Measurements from ENCODE around the gene SEMA5A.

Gene SEMA5A

GRCh38 chr5:9202636-9203035, 343.2 kb downstream of the SEMA5A start:
- Histone ChIP-seq H3K27me3 (ENCODE audit: control insufficient read depth in 5 of 5, insufficient read depth in 4 of 5, low read length in 5 of 5) (no peaks in the 10 kb centered on the region), H3K36me3 (ENCODE audit: control insufficient read depth in 5 of 5, insufficient read depth in 5 of 5, low read length in 5 of 5) (no peaks in the 10 kb centered on the region), H3K27ac (ENCODE audit: low read depth, low read length) (no peak overlapping the region), H3K4me1 (ENCODE audit: control insufficient read depth in 5 of 5, insufficient read depth in 5 of 5, low read length in 5 of 5) (no peaks in the 10 kb centered on the region), H3K9ac (ENCODE audit: low read length in 5 of 5) (no peak overlapping the region), H3K9me3 (ENCODE audit: control insufficient read depth in 5 of 5, low read length in 5 of 5) (no peaks in the 10 kb centered on the region), H3K4me3 (ENCODE audit: low read depth in 1 of 5, low read length in 5 of 5) (no peak overlapping the region)

- Histone ChIP-seq H3K4me3 (ENCODE audit: low read depth in 1 of 5, low read length in 5 of 5) (no peak overlapping the region), H3K9ac (ENCODE audit: low read length in 5 of 5) (no peak overlapping the region), H3K27me3 (ENCODE audit: control insufficient read depth in 5 of 5, insufficient read depth in 4 of 5, low read length in 5 of 5) (no peaks in the 10 kb centered on the region), H3K9me3 (ENCODE audit: control insufficient read depth in 5 of 5, low read length in 5 of 5) (no peaks in the 10 kb centered on the region), H3K4me1 (ENCODE audit: control insufficient read depth in 5 of 5, insufficient read depth in 5 of 5, low read length in 5 of 5) (no peaks in the 10 kb centered on the region), H3K36me3 (ENCODE audit: control insufficient read depth in 5 of 5, insufficient read depth in 5 of 5, low read length in 5 of 5) (no peaks in the 10 kb centered on the region), H3K27ac (ENCODE audit: low read depth, low read length) (no peak overlapping the region)
Observed at GRCh38 chr5:9201761-9202160, 344.1 kb downstream of the SEMA5A start.

GRCh38 chr5:9201011-9201410, 344.9 kb downstream of the SEMA5A start:
- Histone ChIP-seq H3K9me3 (ENCODE audit: control insufficient read depth in 5 of 5, low read length in 5 of 5) (no peaks in the 10 kb centered on the region), H3K36me3 (ENCODE audit: control insufficient read depth in 5 of 5, insufficient read depth in 5 of 5, low read length in 5 of 5) (no peaks in the 10 kb centered on the region), H3K4me3 (ENCODE audit: low read depth in 1 of 5, low read length in 5 of 5) (no peak overlapping the region), H3K27ac (ENCODE audit: low read depth, low read length) (no peak overlapping the region), H3K9ac (ENCODE audit: low read length in 5 of 5) (no peak overlapping the region), H3K4me1 (ENCODE audit: control insufficient read depth in 5 of 5, insufficient read depth in 5 of 5, low read length in 5 of 5) (no peaks in the 10 kb centered on the region), H3K27me3 (ENCODE audit: control insufficient read depth in 5 of 5, insufficient read depth in 4 of 5, low read length in 5 of 5) (no peaks in the 10 kb centered on the region)

- H3K4me1 ChIP-seq (ENCODE audit: control insufficient read depth in 5 of 5, insufficient read depth in 5 of 5, low read length in 5 of 5), result no peaks in the 10 kb centered on the region
- H3K9me3 ChIP-seq (ENCODE audit: control insufficient read depth in 5 of 5, low read length in 5 of 5), result no peaks in the 10 kb centered on the region
Observed at GRCh38 chr5:9198394-9198793, 347.5 kb downstream of the SEMA5A start.

GRCh38 chr5:9197881-9198260, 348.0 kb downstream of the SEMA5A start:
- Histone ChIP-seq H3K9ac (ENCODE audit: low read length in 5 of 5) (no peak overlapping the region), H3K9me3 (ENCODE audit: control insufficient read depth in 5 of 5, low read length in 5 of 5) (no peaks in the 10 kb centered on the region), H3K27ac (ENCODE audit: low read depth, low read length) (no peak overlapping the region), H3K36me3 (ENCODE audit: control insufficient read depth in 5 of 5, insufficient read depth in 5 of 5, low read length in 5 of 5) (no peaks in the 10 kb centered on the region), H3K4me1 (ENCODE audit: control insufficient read depth in 5 of 5, insufficient read depth in 5 of 5, low read length in 5 of 5) (no peaks in the 10 kb centered on the region), H3K27me3 (ENCODE audit: control insufficient read depth in 5 of 5, insufficient read depth in 4 of 5, low read length in 5 of 5) (no peaks in the 10 kb centered on the region), H3K4me3 (ENCODE audit: low read depth in 1 of 5, low read length in 5 of 5) (no peak overlapping the region)

More at GRCh38 chr5:9198394-9198793, 347.5 kb downstream of the SEMA5A start:
- no peaks in the 10 kb centered on the region for H3K27me3 ChIP-seq (ENCODE audit: control insufficient read depth in 5 of 5, insufficient read depth in 4 of 5, low read length in 5 of 5)
- no peak overlapping the region for H3K27ac ChIP-seq (ENCODE audit: low read depth, low read length)
- no peak overlapping the region for H3K4me3 ChIP-seq (ENCODE audit: low read depth in 1 of 5, low read length in 5 of 5)
- no peaks in the 10 kb centered on the region for H3K36me3 ChIP-seq (ENCODE audit: control insufficient read depth in 5 of 5, insufficient read depth in 5 of 5, low read length in 5 of 5)
- H3K9ac ChIP-seq (ENCODE audit: low read length in 5 of 5), result no peak overlapping the region

- no peak overlapping the region for H3K27ac ChIP-seq (ENCODE audit: low read depth, low read length)
- H3K36me3 ChIP-seq (ENCODE audit: control insufficient read depth in 5 of 5, insufficient read depth in 5 of 5, low read length in 5 of 5), result no peaks in the 10 kb centered on the region
- H3K9ac ChIP-seq (ENCODE audit: low read length in 5 of 5), result no peak overlapping the region
- no peaks in the 10 kb centered on the region for H3K9me3 ChIP-seq (ENCODE audit: control insufficient read depth in 5 of 5, low read length in 5 of 5)
- H3K4me1 ChIP-seq (ENCODE audit: control insufficient read depth in 5 of 5, insufficient read depth in 5 of 5, low read length in 5 of 5), result no peaks in the 10 kb centered on the region
- no peaks in the 10 kb centered on the region for H3K27me3 ChIP-seq (ENCODE audit: control insufficient read depth in 5 of 5, insufficient read depth in 4 of 5, low read length in 5 of 5)
- no peak overlapping the region for H3K4me3 ChIP-seq (ENCODE audit: low read depth in 1 of 5, low read length in 5 of 5)
Observed at GRCh38 chr5:9196403-9197227, 349.3 kb downstream of the SEMA5A start.

GRCh38 chr5:9194509-9194908, 351.4 kb downstream of the SEMA5A start:
- H3K36me3 ChIP-seq (ENCODE audit: control insufficient read depth in 5 of 5, insufficient read depth in 5 of 5, low read length in 5 of 5), result no peaks in the 10 kb centered on the region
- H3K27me3 ChIP-seq (ENCODE audit: control insufficient read depth in 5 of 5, insufficient read depth in 4 of 5, low read length in 5 of 5), result no peaks in the 10 kb centered on the region
- no peaks in the 10 kb centered on the region for H3K4me1 ChIP-seq (ENCODE audit: control insufficient read depth in 5 of 5, insufficient read depth in 5 of 5, low read length in 5 of 5)
- H3K9me3 ChIP-seq (ENCODE audit: control insufficient read depth in 5 of 5, low read length in 5 of 5), result no peaks in the 10 kb centered on the region
- no peak overlapping the region for H3K4me3 ChIP-seq (ENCODE audit: low read depth in 1 of 5, low read length in 5 of 5)
- H3K9ac ChIP-seq (ENCODE audit: low read length in 5 of 5), result no peak overlapping the region
- H3K27ac ChIP-seq (ENCODE audit: low read depth, low read length), result no peak overlapping the region

GRCh38 chr5:9192266-9192665, 353.6 kb downstream of the SEMA5A start:
- Histone ChIP-seq H3K27me3 (ENCODE audit: control insufficient read depth in 5 of 5, insufficient read depth in 4 of 5, low read length in 5 of 5) (no peaks in the 10 kb centered on the region), H3K9me3 (ENCODE audit: control insufficient read depth in 5 of 5, low read length in 5 of 5) (no peaks in the 10 kb centered on the region), H3K27ac (ENCODE audit: low read depth, low read length) (no peak overlapping the region), H3K36me3 (ENCODE audit: control insufficient read depth in 5 of 5, insufficient read depth in 5 of 5, low read length in 5 of 5) (no peaks in the 10 kb centered on the region), H3K9ac (ENCODE audit: low read length in 5 of 5) (no peak overlapping the region), H3K4me3 (ENCODE audit: low read depth in 1 of 5, low read length in 5 of 5) (no peak overlapping the region), H3K4me1 (ENCODE audit: control insufficient read depth in 5 of 5, insufficient read depth in 5 of 5, low read length in 5 of 5) (peaks cover 0 to 2% (median 0%) of the 10 kb centered on the region in 5 donors)

GRCh38 chr5:9189681-9190080, 356.2 kb downstream of the SEMA5A start:
- H3K9ac ChIP-seq (ENCODE audit: low read length in 5 of 5), result no peak overlapping the region
- no peaks in the 10 kb centered on the region for H3K9me3 ChIP-seq (ENCODE audit: control insufficient read depth in 5 of 5, low read length in 5 of 5)
- H3K4me3 ChIP-seq (ENCODE audit: low read depth in 1 of 5, low read length in 5 of 5), result no peak overlapping the region
- H3K27me3 ChIP-seq (ENCODE audit: control insufficient read depth in 5 of 5, insufficient read depth in 4 of 5, low read length in 5 of 5), result no peaks in the 10 kb centered on the region
- H3K4me1 ChIP-seq (ENCODE audit: control insufficient read depth in 5 of 5, insufficient read depth in 5 of 5, low read length in 5 of 5), result peaks cover 0 to 2% (median 0%) of the 10 kb centered on the region in 5 donors
- no peak overlapping the region for H3K27ac ChIP-seq (ENCODE audit: low read depth, low read length)
- H3K36me3 ChIP-seq (ENCODE audit: control insufficient read depth in 5 of 5, insufficient read depth in 5 of 5, low read length in 5 of 5), result no peaks in the 10 kb centered on the region

- H3K9ac ChIP-seq (ENCODE audit: low read length in 5 of 5), result no peak overlapping the region
- no peak overlapping the region for H3K27ac ChIP-seq (ENCODE audit: low read depth, low read length)
- H3K4me3 ChIP-seq (ENCODE audit: low read depth in 1 of 5, low read length in 5 of 5), result no peak overlapping the region
- peaks cover 0 to 2% (median 0%) of the 10 kb centered on the region in 5 donors for H3K4me1 ChIP-seq (ENCODE audit: control insufficient read depth in 5 of 5, insufficient read depth in 5 of 5, low read length in 5 of 5)
- no peaks in the 10 kb centered on the region for H3K9me3 ChIP-seq (ENCODE audit: control insufficient read depth in 5 of 5, low read length in 5 of 5)
- H3K36me3 ChIP-seq (ENCODE audit: control insufficient read depth in 5 of 5, insufficient read depth in 5 of 5, low read length in 5 of 5), result no peaks in the 10 kb centered on the region
- H3K27me3 ChIP-seq (ENCODE audit: control insufficient read depth in 5 of 5, insufficient read depth in 4 of 5, low read length in 5 of 5), result no peaks in the 10 kb centered on the region
Observed at GRCh38 chr5:9188956-9189355, 356.9 kb downstream of the SEMA5A start.
